ENCODE results near the gene TCF12. TPM values are rescaled to one million over a fixed set of nuclear protein-coding genes. Genes with fewer than 3 reads are reported as not detected.

The TCF12 gene
- polyA plus RNA-seq, 3 donors = 15.8 to 52.5 (median 27.6) TPM

- H3K4me1 Mint-ChIP-seq = peaks cover 21% of the 10 kb centered on the region
- H3K4me2 ChIP-seq (replicated peaks; ENCODE audit: extremely low read depth, low read length, poor library complexity, severe bottlenecking) = no peak overlapping the region
- intact Hi-C loops (cut with micrococcal nuclease) = no loop called here
These were observed 143.3 kb downstream of the TCF12 start for GRCh38 chr15:57061696-57062095.

GRCh38 chr15:57064033-57064432 is 145.6 kb downstream of the TCF12 start:
- no peaks in the 10 kb centered on the region for H3K9me3 ChIP-seq (replicated peaks in 1 of 2; ENCODE audit: control insufficient read depth in 1 of 2, insufficient read depth in 1 of 2, low read length in 2 of 2)
- H3K27me3 ChIP-seq (ENCODE audit: control insufficient read depth in 2 of 2, insufficient read depth in 2 of 2, low read length in 2 of 2) = no peaks in the 10 kb centered on the region
- no peak overlapping the region for H3K27ac ChIP-seq (ENCODE audit: low read depth in 1 of 2, low read length in 2 of 2)
- no peak for DNase-seq
- H3K4me3 ChIP-seq (replicated peaks in 1 of 3; ENCODE audit: low read depth in 2 of 3, low read length in 3 of 3) = no peak overlapping the region
- no peak overlapping the region for H3K4me3 Mint-ChIP-seq
- peaks cover 6 to 11% of the 10 kb centered on the region in 2 donors for H3K4me1 ChIP-seq (ENCODE audit: control insufficient read depth in 1 of 2, insufficient read depth in 2 of 2, low read length in 2 of 2)
- H3K36me3 Mint-ChIP-seq = peaks cover 10 to 14% of the 10 kb centered on the region in 2 donors
- H3K36me3 ChIP-seq (replicated peaks in 1 of 2; ENCODE audit: control insufficient read depth in 1 of 2, insufficient read depth in 2 of 2, low read length in 2 of 2) = no peaks in the 10 kb centered on the region
- H3K79me2 ChIP-seq (ENCODE audit: insufficient read depth, low read length) = peaks cover 20% of the 10 kb centered on the region
- peak overlapping the region in 1 of 7 donors; percentile 3 for H3K27ac Mint-ChIP-seq
- H3K27me3 Mint-ChIP-seq (ENCODE audit: low read depth in 3 of 3) = peaks cover 0 to 2% (median 0%) of the 10 kb centered on the region in 3 donors
- peaks cover 20% of the 10 kb centered on the region for H3K4me1 Mint-ChIP-seq
- no peak overlapping the region for H3K4me2 ChIP-seq (replicated peaks; ENCODE audit: extremely low read depth, low read length, poor library complexity, severe bottlenecking)
- intact Hi-C loops (cut with micrococcal nuclease) = no loop called here
- peaks cover 34% of the 10 kb centered on the region for H4K20me1 ChIP-seq (ENCODE audit: insufficient read depth, low read length)
- H3K9me3 Mint-ChIP-seq = no peaks in the 10 kb centered on the region
- H3K9ac ChIP-seq (ENCODE audit: insufficient read depth, low read length, poor library complexity, severe bottlenecking) = no peak overlapping the region
- no peak overlapping the region for H2AFZ ChIP-seq (ENCODE audit: insufficient read depth, low read depth, low read length, poor library complexity, severe bottlenecking)
- TF ChIP-seq CTCF (IDR thresholded peaks at IDR 0.05) = no peak

More at GRCh38 chr15:57061696-57062095, 143.3 kb downstream of the TCF12 start:
- Mint-ChIP-seq H3K27ac (no peak overlapping the region), H3K9me3 (no peaks in the 10 kb centered on the region), H3K36me3 (peaks cover 10 to 11% of the 10 kb centered on the region in 2 donors), H3K4me3 (no peak overlapping the region), H3K27me3 (ENCODE audit: low read depth in 3 of 3) (peaks cover 0 to 2% (median 0%) of the 10 kb centered on the region in 3 donors)
- Histone ChIP-seq H3K9me3 (replicated peaks in 1 of 2; ENCODE audit: control insufficient read depth in 1 of 2, insufficient read depth in 1 of 2, low read length in 2 of 2) (no peaks in the 10 kb centered on the region), H3K4me1 (ENCODE audit: control insufficient read depth in 1 of 2, insufficient read depth in 2 of 2, low read length in 2 of 2) (peaks cover 0 to under 1% of the 10 kb centered on the region in 2 donors), H2AFZ (ENCODE audit: insufficient read depth, low read depth, low read length, poor library complexity, severe bottlenecking) (no peak overlapping the region), H3K27ac (ENCODE audit: low read depth in 1 of 2, low read length in 2 of 2) (no peak overlapping the region), H3K79me2 (ENCODE audit: insufficient read depth, low read length) (peaks cover 37% of the 10 kb centered on the region), H3K27me3 (ENCODE audit: control insufficient read depth in 2 of 2, insufficient read depth in 2 of 2, low read length in 2 of 2) (no peaks in the 10 kb centered on the region), H3K4me3 (replicated peaks in 1 of 3; ENCODE audit: low read depth in 2 of 3, low read length in 3 of 3) (no peak overlapping the region), H3K36me3 (replicated peaks in 1 of 2; ENCODE audit: control insufficient read depth in 1 of 2, insufficient read depth in 2 of 2, low read length in 2 of 2) (no peaks in the 10 kb centered on the region), H4K20me1 (ENCODE audit: insufficient read depth, low read length) (peaks cover 44% of the 10 kb centered on the region), H3K9ac (ENCODE audit: insufficient read depth, low read length, poor library complexity, severe bottlenecking) (no peak overlapping the region)
- no CpG with 5 or more reads among the region's 2 CpGs for WGBS (ENCODE audit: insufficient coverage)
- no peak for TF ChIP-seq CTCF (IDR thresholded peaks at IDR 0.05)
- no peak for DNase-seq

Data from CD14-positive monocyte (primary cell).